GM12874 (cell line): ENCODE data around the gene BRAF.

Experiments
- CTCF ChIP-seq: IDR thresholded peaks from 2 replicates; pipeline ENCODE4 v1.5.1; 2011; ENCODE audit warnings: low read depth, mild to moderate bottlenecking, control low read depth, low read length, moderate library complexity; ENCODE audit not compliant: insufficient read depth

BRAF gene

GRCh38 chr7:140898786-140899536, 25.8 kb downstream of the BRAF start:
- TF ChIP-seq CTCF = no peak

- no peak for TF ChIP-seq CTCF
Observed at GRCh38 chr7:140896996-140897395, 27.7 kb downstream of the BRAF start.

- TF ChIP-seq CTCF = no peak
Observed at GRCh38 chr7:140889645-140890044, 35.1 kb downstream of the BRAF start.

- TF ChIP-seq CTCF = no peak
Observed at GRCh38 chr7:140889150-140889549, 35.6 kb downstream of the BRAF start.

GRCh38 chr7:140888087-140888486, 36.6 kb downstream of the BRAF start:
- no peak for TF ChIP-seq CTCF

- TF ChIP-seq CTCF = no peak
Observed at GRCh38 chr7:140885735-140886334, 38.9 kb downstream of the BRAF start.

GRCh38 chr7:140883378-140883777, 41.4 kb downstream of the BRAF start:
- TF ChIP-seq CTCF = no peak
